ENCODE results near the gene OGFOD1.

Gene OGFOD1

GRCh38 chr16:56426585-56426984 is 24.8 kb upstream of the OGFOD1 start:
- DNase-seq (ENCODE audit: low read depth), result no peak

GRCh38 chr16:56428091-56428490 is 23.3 kb upstream of the OGFOD1 start:
- no peak for DNase-seq (ENCODE audit: low read depth)

GRCh38 chr16:56436258-56436657 is 15.1 kb upstream of the OGFOD1 start:
- DNase-seq (ENCODE audit: low read depth), result no peak

- DNase-seq (ENCODE audit: low read depth), result no peak
Observed at GRCh38 chr16:56438038-56438437, 13.3 kb upstream of the OGFOD1 start.

- DNase-seq (ENCODE audit: low read depth), result no peak
Observed at GRCh38 chr16:56447286-56447685, 4.1 kb upstream of the OGFOD1 start.

GRCh38 chr16:56448005-56448404 is 3.3 kb upstream of the OGFOD1 start:
- DNase-seq (ENCODE audit: low read depth), result no peak

GRCh38 chr16:56450275-56450985 is 924 bp upstream of the OGFOD1 start:
- no peak for DNase-seq (ENCODE audit: low read depth)

GRCh38 chr16:56451753-56452689 is 667 bp downstream of the OGFOD1 start:
- no peak for DNase-seq (ENCODE audit: low read depth)

- DNase-seq (ENCODE audit: low read depth), result no peak
Observed at GRCh38 chr16:56457927-56458470, 6.6 kb downstream of the OGFOD1 start.

- no peak for DNase-seq (ENCODE audit: low read depth)
Observed at GRCh38 chr16:56460101-56460500, 8.7 kb downstream of the OGFOD1 start.

GRCh38 chr16:56462064-56462796 is 10.9 kb downstream of the OGFOD1 start:
- DNase-seq (ENCODE audit: low read depth), result no peak

- DNase-seq (ENCODE audit: low read depth), result no peak
Observed at GRCh38 chr16:56463153-56463552, 11.8 kb downstream of the OGFOD1 start.

- DNase-seq (ENCODE audit: low read depth), result no peak
Observed at GRCh38 chr16:56466344-56466743, 15.0 kb downstream of the OGFOD1 start.

GRCh38 chr16:56468800-56469199 is 17.4 kb downstream of the OGFOD1 start:
- DNase-seq (ENCODE audit: low read depth), result no peak

- DNase-seq (ENCODE audit: low read depth), result no peak
Observed at GRCh38 chr16:56469748-56470147, 18.4 kb downstream of the OGFOD1 start.

- no peak for DNase-seq (ENCODE audit: low read depth)
Observed at GRCh38 chr16:56470232-56470631, 18.9 kb downstream of the OGFOD1 start.

GRCh38 chr16:56470666-56471065 is 19.3 kb downstream of the OGFOD1 start:
- DNase-seq (ENCODE audit: low read depth), result no peak

GRCh38 chr16:56475201-56475600 is 23.8 kb downstream of the OGFOD1 start:
- DNase-seq (ENCODE audit: low read depth), result no peak

GRCh38 chr16:56477096-56477878 is 25.9 kb downstream of the OGFOD1 start:
- DNase-seq (ENCODE audit: low read depth), result no peak

- DNase-seq (ENCODE audit: low read depth), result no peak
Observed at GRCh38 chr16:56478281-56479049, 27.1 kb downstream of the OGFOD1 start.

GRCh38 chr16:56479469-56479868 is 28.1 kb downstream of the OGFOD1 start:
- DNase-seq (ENCODE audit: low read depth), result no peak
